BJ (cell line): ENCODE results near the gene KRTAP10-1. TPM values are rescaled to one million over a fixed set of nuclear protein-coding genes. Genes with fewer than 3 reads are reported as not detected.

Experiments
- CTCF ChIA-PET: fragments of 350-600 bp; formaldehyde crosslinking; extraction: SDS; loops from one replicate; lab custom pipeline; 2021; ENCODE audit warnings: antibody characterized with exemption, inconsistent platforms; lab: Yijun Ruan, JAX
- POLR2A ChIA-PET: fragments of 300-600 bp; sonication (Branson Sonifier 250); formaldehyde crosslinking; extraction: SDS; loops from one replicate; lab custom pipeline; 2021; ENCODE audit warnings: antibody characterized with exemption; lab: Charles Lee
- DNase-seq: peaks from one replicate; pipeline ENCODE4 v3.0.0-alpha.2; 2011; ENCODE audit warnings: low read depth
- H3K27me3 ChIP-seq: 2 replicates; pipeline ENCODE4 v1.6.0; 2011; ENCODE audit warnings: low read length; ENCODE audit not compliant: control insufficient read depth, insufficient read depth
- H3K36me3 ChIP-seq: 2 replicates; pipeline ENCODE4 v1.5.1; 2011; ENCODE audit warnings: low read length; ENCODE audit not compliant: control insufficient read depth, insufficient read depth
- H3K4me3 ChIP-seq: 2 replicates; pipeline ENCODE4 v1.5.1; 2011; ENCODE audit warnings: low read depth, mild to moderate bottlenecking, control low read depth, low read length
- CTCF ChIP-seq: IDR thresholded peaks from 2 replicates; pipeline ENCODE4 v1.5.1; 2011; ENCODE audit warnings: low read depth, mild to moderate bottlenecking, control low read depth, inconsistent platforms, low read length, moderate library complexity; ENCODE audit not compliant: insufficient read depth
- polyA plus RNA-seq: library from polyadenylated mRNA; depleted of rRNA; stranded (reverse); fragments of >200 nt; gene quantifications from 2 replicates; pipeline ENCODE4 v1.2.3, GENCODE V29; 2011

The KRTAP10-1 gene
- polyA plus RNA-seq, 1 experiment = not detected

- TF ChIP-seq CTCF = no peak
- Histone ChIP-seq H3K4me3 (no peak overlapping the region), H3K27me3 (no peaks in the 10 kb centered on the region), H3K36me3 (no peaks in the 10 kb centered on the region)
- CTCF ChIA-PET = no interaction called here
- no peak for DNase-seq
- POLR2A ChIA-PET = no interaction called here
Measured at GRCh38 chr21:44542716-44543115, 2.7 kb upstream of the KRTAP10-1 start.

GRCh38 chr21:44540741-44541288 is 820 bp upstream of the KRTAP10-1 start:
- ChIA-PET CTCF (no interaction called here), POLR2A (no interaction called here)
- DNase-seq = no peak
- no peak for TF ChIP-seq CTCF
- Histone ChIP-seq H3K4me3 (no peak overlapping the region), H3K36me3 (no peaks in the 10 kb centered on the region), H3K27me3 (no peaks in the 10 kb centered on the region)

GRCh38 chr21:44539046-44539445 is 949 bp downstream of the KRTAP10-1 start:
- Histone ChIP-seq H3K4me3 (no peak overlapping the region), H3K27me3 (no peaks in the 10 kb centered on the region), H3K36me3 (no peaks in the 10 kb centered on the region)
- POLR2A ChIA-PET = no interaction called here
- TF ChIP-seq CTCF = no peak
- no peak for DNase-seq
- CTCF ChIA-PET = no interaction called here

GRCh38 chr21:44537930-44538911 is 1.8 kb downstream of the KRTAP10-1 start:
- H3K36me3 ChIP-seq = no peaks in the 10 kb centered on the region
- no peak for TF ChIP-seq CTCF
- CTCF ChIA-PET = no interaction called here
- POLR2A ChIA-PET = no interaction called here
- no peak for DNase-seq
- no peak overlapping the region for H3K4me3 ChIP-seq
- no peaks in the 10 kb centered on the region for H3K27me3 ChIP-seq

- DNase-seq = no peak
- no peaks in the 10 kb centered on the region for H3K27me3 ChIP-seq
- no peak overlapping the region for H3K4me3 ChIP-seq
- no peak for TF ChIP-seq CTCF
- POLR2A ChIA-PET = no interaction called here
- CTCF ChIA-PET = no interaction called here
- no peaks in the 10 kb centered on the region for H3K36me3 ChIP-seq
Measured at GRCh38 chr21:44535963-44536362, 4.0 kb downstream of the KRTAP10-1 start.
